GM18861 (cell line): ENCODE results near the gene PDGFRB.

ENCODE experiments used
- ATAC-seq: cut with Tn5 transposase; IDR thresholded peaks from one replicate; pipeline ENCODE4 v1.9.1; 2021; ENCODE audit not compliant: unreplicated experiment

The PDGFRB gene

DNA sequence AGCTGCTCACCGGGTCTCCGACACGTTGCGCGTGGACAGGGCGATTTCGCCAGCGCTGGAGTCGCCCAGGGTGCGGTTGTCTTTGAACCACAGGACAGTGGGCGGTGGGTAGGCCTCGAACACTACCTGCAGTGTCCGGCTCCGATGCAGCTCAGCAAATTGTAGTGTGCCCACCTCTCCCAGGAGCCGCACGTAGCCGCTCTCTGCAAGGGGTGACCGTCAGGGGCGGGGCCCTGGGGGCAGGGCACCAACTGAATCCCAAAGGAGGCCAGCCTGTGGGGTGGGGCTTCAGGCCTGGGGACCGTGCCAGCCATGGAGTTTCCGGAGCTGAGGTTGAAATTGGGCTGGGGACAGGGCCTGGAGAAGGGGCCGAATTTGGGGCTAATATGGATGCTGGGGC is 22.9 kb downstream of the PDGFRB start:
- no peak for ATAC-seq

DNA sequence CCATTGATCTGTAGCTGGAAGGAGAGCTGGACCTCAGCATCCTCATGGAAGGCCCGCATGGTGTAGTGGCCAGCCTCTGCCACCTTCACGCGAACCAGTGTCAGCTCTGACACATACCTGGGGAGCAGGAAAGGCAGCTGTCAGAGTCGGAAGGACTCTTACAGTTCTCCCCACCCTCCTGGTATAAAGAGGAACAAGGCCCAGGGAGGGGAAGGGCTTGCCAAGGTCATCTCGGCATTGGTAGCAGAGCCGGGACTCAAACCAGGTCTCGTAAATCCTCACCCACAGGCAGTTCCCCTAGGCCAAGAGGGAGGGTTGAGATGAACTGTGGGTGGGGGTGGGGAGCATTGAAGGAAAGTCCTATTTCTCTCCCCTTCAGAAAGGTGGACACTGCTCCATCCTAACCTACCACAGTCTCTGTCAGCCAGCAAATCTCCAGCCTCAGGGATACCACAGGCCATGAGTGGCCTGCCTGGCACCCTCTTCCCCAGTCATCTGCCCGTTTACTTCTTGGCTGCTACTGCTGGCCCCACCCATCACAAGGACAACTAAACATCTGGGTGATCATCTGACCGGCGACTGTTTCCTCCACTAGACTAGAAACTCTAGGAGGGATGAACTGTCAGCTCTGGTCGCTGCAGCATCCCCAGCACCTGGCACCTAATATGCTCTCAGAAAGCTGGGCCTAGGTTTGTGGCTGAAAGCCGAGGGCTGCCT is 23.5 kb downstream of the PDGFRB start:
- ATAC-seq, result no peak

DNA sequence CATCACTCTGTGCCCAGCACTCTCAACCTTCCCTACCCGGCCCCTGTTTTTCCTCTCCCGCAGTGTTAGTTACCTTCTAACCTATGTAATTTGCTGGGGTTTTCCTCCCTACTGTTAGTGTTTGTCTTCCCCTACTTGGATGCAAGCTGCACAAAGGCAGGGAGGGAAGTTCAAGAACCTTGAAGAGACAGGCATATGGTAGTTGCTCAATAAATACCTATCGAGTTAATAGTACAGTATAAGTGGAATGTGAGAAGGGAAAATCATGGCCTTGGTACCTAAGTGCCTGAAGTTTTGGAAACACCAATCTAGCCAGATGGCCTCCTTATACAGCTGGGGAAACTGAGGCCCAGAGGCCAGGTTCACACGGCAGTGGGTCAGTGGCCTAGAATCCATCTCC is 24.2 kb downstream of the PDGFRB start:
- ATAC-seq, result no peak

DNA sequence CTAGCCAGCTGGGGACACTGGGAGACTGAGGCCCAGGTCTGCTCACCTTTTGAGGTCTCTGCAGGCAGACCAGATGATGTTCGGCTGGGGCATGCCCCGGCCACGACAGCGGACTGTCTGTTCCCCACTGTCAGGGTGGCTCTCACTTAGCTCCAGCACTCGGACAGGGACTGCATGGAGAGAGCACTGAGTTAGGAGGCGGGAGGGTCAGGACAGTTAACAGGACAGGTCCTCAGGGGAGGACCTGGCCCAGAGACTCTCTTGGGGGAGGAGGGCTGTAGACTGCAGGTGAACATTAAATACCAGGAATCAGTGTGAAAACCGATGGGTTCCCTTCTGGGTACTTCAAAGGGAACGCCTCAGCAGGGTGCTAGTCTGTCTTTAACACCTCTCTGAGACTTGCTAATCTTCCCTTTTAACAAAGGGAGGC is 25.1 kb downstream of the PDGFRB start:
- ATAC-seq, result no peak

DNA sequence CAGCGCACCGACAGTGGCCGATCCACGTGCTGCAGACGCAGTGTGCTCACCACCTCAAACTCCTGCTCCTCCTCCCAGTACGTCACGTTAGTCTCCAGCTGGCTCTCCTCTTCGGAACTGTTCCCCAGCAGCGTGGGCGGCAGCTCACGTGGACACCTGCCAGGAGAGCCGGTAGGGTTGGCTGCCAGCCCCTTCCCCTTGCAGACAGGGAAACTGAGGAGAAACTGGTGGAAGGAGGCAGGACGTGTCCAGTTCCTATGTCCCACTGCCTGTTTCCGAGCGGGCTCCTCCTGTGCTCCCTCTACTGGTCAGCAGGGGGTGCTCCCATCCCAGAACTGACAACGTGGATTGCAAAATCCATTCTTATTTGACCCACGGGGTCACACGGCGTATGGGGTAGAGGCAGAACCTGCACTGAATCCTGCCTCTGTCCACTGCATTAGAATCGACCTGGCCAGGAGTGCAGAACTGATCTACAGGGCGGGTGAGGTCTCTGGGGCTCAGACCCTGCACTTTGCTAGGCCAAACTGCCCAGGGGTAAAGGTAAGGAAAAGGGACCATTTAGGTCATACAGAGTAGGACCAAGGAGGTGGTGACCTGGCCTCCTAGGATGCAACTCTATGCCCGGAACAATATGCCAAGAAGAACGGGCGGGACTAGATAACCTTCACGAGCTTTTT is 25.7 kb downstream of the PDGFRB start:
- no peak for ATAC-seq

DNA sequence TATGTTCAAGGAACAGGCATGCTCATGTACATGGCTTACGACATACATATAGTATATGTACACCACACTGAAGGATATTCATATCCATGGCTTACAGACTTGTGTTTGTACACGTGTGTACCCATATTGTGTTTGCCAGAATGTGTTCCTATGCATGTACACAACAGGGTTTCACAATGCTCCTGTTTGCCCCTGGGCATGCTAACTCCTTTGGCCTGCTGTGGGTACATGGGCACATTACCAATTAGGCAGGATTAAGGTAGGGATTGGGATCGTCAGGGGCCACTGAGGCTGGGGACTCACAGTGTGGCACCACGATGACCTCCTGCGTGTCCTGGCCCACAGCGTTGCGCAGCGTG is 26.2 kb downstream of the PDGFRB start:
- no peak for ATAC-seq

DNA sequence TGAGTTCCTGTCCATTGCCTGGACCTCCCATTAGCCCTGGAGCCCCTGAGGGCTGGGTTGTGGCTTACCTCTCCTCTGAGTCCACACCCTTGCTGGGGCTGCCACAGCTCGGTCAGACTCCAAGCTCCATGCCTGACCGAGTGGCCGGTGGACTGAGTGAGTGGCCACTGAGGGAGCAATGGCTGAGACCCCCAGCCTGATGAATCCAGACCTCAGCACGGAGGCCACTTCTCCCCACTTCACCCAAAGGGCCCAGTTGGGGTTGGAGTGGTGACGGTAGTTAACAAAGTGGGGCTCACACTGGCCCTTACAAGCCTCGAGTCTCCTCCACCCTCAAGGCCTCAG is 28.8 kb downstream of the PDGFRB start:
- no peak for ATAC-seq

DNA sequence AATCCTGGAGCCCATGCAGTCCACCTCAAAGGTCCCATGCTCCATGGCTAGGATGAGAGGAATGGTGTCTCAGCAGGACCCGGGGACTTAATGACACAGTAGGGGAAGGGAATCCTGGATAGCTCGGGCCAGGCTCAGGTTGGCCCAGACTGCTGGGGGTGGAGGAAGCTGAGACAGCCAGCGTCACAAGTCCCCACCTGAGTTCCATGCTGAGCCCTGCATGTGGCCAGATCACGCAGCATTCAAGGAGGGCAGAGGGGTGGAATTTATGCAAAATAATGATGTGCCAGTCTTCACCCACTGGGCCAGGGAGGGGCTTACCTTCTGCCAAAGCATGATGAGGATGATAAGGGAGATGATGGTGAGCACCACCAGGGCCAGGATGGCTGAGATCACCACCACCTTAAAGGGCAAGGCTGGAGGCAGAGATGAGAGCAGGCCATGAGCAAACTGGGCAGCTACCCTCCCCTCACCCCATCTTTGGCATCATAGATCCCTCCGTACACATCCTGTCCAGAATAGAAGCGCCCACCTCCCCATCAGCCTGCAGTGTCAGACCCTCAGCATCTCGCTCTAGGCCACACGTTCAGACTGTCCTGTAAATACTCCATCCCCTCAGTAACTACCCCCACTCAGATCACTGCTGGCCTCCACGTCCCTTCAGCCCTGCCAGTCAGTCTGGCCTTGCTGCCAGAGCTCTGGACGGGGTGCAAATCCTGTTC is 29.3 kb downstream of the PDGFRB start:
- no peak for ATAC-seq

DNA sequence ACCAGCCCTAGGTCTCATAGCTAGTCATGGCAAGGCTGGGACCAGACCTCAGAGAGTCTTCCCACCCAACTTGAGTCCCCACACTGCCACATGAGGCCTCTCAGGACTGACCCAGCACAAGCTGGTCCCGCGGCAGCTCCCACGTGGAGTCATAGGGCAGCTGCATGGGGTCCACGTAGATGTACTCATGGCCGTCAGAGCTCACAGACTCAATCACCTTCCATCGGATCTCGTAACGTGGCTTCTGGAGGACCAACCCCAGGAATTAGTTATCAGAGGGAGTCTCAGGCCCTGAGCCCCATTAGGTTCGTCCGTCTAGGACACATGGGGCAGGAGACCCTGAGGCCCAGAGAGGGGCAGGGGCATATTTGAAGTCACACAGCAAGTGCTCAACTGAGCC is 30.3 kb downstream of the PDGFRB start:
- no peak for ATAC-seq

DNA sequence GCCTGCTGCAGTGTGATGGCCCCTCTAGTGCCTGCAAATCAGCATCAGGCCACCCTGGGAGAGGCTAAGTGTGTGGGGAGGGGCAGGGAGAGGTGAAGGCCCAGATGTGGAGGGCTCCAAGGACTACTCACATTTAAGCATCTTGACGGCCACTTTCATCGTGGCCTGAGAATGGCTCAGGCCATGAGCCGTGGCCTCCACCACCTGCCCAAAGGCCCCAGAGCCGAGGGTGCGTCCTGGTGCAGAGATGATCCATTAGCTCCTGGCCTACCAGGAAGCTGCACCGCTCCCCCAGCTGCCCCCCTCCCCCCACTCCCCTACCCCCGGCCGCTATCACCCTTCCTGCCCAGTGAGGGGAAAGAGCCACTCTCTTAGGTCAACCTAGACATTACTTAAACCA is 31.0 kb downstream of the PDGFRB start:
- ATAC-seq, result no peak

DNA sequence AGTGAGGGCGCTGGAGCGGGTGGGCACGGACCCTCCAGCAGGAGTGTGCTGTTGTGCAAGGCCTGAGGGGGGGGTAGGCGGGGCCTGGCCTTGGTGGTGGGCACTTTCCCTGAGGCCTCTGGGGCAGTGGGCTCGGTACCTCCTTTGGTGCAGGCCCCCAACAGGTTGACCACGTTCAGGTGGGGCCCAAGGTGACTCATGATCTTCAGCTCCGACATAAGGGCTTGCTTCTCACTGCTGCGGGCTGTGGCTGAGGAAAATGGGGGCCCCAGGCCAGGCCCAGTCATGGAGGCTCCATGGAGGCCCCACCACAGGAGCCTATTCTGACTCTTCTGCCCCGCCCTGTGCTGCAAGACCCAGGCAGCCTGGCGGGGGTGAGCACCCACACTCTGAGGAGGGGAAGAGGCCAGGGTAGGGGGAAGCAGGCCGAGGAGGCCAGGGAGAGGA is 31.5 kb downstream of the PDGFRB start:
- no peak for ATAC-seq

DNA sequence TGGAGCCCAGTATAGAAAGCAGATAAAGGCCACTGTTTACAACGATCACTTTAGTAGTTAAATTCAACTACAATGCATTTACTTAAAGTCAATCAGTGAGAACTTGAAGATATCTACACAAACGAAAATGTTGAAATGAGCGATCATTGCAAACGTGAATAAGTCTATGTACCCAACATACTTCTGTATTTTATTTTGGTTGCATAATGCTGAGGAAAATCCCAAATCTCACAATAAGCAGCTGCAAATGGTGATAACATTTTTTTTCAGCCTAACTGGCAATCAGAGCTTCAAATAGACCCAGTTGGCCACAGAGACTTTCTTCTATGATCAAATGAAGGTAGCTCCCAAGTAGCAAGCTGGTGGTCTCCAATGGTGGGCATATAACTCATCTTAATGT is 32.1 kb downstream of the PDGFRB start:
- no peak for ATAC-seq

DNA sequence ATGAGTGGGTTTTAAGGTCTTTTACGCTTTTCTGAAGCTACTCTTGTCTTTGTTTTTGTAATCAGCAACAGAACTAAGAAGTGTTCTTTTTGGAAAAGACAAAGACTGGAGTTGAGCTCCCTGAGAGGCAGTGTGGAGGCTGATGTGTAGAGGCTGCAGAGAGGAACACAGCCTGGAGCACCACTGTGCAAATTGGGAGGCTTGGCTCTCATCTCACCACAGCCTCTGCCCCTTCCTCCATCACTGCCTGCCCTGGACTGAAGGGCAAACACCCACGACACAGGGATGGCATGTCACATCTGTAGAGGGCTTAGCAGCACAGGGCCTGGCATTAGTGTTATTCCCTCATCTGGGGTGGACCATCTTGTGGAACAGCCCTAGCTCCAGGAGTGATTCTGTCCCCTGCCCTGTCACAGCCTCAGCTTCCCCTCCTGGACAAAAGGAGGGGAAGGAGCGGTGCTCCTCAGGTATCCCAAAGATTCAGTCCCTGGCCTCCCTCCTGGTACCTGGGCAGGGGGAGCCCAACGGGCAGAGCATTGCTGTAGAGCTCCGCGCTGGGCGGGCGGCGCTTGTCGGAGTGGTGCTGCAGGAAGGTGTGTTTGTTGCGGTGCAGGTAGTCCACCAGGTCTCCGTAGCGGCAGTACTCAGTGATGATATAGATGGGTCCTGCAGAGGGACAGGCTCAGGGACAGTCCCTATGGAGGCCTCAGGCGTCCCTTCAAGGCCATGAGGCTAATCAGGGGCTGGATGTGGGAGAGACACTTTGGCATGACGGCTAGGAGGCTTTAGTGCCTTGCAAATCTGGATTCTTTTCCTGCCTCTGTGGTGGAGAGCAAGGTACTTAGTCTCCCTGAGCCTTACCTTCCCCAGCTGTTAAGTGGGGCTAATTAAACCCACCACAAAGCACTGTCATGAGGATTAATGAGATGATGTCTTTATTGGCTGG is 32.8 kb downstream of the PDGFRB start:
- ATAC-seq, result no peak

DNA sequence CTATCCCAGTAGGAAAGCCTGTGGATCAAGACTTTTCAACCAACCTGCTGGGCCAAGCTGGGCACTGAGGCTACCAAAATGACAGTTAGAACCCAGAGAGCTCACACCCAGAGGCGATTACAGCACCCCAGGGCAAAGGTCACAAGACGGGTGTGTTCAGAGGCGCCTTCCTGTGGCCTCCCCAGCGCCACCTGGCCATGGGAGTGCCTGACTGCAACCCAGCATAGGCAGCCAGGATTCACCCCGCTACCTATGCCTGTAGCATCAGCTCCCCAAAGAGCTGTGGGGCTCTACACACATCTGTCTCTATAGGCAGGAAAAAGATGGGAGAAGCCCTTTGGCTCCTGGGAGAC is 33.5 kb downstream of the PDGFRB start:
- peak; percentile 64 for ATAC-seq

DNA sequence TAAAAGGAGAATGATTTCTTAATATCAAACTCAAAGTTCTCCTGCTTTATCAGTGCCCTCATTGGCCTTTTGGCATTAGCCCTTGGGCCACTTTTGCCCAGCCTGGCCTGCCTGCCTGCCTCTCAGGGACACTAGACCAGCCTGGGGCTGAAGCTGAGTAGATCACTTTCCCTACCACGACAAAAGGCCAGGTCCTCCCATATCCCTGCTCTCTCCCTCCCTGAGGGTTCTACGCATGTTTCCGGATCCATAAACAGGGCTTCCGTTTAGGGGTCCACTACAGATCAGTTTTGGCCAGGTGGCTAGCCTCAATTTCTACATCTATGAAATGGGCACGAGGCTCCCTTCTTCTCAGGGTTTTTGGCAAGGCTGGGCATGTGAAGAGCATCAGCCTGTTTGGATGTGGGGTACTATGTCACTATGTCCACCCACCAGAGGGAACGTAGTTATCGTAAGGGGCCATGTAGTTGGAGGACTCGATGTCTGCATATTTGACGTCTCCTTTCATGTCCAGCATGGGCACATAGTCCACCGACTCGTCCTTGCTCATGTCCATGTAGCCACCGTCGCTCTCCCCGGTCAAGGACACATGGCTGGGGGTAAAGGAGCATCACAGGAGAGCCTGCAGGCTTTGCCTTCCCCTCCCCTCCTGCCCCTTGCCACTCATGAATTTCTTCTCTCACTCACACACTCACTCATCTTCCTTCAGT is 34.0 kb downstream of the PDGFRB start:
- ATAC-seq, result no peak

DNA sequence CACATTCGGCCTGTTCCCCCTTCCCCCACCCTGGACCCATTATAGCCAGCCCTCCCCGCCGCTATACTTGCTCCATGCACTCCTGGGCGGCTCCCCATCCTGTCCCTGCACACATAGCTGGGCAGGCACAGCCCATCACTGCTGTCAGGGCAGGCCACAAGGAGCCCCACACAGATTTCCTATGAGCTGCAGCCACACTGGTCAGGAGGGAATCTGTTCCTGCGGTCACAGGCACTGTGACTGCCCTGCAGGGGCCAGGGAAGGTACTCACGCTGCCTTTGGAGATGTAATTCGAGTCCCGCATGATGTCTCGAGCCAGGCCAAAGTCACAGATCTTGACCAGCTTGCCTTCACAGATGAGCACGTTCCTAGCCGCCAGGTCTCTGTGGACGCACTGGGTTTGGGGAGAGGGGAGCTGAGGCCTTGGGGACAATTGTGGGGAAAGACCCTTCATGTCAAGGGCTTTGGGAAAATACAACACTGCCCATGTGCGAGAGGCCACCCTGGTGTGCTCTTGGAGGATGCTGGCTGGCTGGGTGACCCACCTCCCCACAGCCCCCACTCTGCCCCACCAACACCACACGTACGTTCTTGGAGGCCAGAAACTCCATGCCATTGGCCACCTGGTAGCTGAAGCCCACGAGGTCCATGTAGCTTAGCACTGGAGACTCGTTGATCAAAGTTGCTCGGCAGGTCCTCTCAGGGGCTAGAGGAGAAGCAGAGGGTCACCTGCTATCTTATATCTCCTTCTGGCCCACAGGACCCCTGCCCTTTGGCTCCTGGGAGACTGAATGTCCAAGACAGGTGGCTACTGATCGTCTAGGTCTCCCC is 34.8 kb downstream of the PDGFRB start:
- no peak for ATAC-seq

DNA sequence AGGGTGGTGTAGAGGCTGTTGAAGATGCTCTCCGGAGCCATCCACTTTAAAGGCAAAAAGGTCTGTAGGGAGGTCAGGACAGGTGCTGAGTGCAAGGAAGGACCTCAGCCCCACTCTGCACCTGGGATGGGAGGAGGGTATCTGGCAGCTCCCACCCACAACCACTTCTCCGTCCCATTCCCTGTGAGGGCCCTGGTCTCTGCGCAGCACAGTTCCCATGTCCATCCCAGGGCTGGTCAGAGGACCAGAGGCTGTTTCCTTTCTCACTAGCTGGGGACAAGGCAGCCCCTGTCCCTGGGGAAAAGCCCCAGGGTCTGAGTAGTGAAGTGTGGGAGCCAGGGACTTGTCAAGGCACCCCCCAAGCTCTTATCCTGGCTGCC is 35.6 kb downstream of the PDGFRB start:
- no peak for ATAC-seq

DNA sequence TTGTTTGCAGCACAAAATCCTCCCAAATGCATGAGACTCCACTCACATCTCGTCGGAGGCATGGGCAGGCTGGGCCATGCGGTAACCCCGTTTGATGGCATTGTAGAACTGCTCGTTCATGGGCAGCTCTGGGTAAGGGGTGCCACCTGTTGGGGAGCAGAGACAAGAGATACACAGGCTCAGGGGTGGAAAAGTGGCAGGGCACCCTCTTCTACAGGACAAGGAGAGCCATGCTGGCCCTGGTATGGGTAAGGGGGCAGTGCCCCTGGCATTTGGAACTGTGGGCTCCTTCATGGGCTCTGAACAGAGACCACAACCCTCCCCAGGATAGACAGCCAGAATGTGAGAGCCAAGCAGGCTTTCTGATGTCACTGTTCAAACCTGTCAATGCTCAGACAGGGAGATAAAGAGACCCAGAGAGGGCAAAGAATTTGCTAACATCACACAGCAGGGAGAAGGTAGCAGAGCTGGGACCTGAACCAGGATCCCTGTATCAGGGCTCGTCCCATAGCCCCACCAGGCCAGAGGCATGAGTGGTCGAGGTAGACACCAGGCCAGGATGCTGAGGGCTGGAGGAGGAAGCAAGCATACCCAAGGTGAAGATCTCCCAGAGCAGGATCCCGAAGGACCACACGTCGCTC is 36.1 kb downstream of the PDGFRB start:
- ATAC-seq, result no peak

DNA sequence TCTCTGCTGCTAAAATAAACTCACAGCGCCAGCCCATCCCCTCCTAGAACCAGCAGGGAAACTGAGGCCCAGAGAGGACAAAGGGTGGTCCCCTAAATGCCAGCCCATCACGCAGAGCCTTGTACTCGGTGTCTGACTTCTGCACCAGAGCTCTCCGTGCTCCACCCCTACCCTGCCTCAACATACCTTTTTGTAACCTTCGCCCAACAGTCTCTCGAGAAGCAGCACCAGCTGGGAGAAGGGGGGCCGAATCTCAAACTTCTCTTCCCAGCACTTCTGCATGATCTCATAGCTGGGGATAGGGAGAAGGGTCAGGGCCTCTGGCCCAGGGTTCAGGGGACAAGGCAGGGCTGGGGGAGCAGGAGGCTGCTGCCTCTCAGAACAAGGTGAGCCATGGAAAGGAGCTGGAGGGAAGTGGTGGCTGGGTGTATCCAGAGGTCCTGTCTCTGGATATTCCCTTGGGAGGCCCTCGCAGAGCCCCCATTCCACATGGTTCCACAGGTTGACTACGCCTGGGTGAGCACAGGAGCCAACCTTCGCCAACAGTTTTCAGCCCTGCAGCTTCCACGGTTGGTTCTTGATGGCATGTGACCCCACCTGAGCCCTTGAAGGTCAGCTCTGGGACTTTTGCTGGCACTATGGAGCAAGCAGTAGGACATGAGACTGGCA is 37.0 kb downstream of the PDGFRB start:
- no peak for ATAC-seq
